PC-9 (cell line): ENCODE results near the gene MYO1E.
"Not testable (repeated sequence)": the region's sequence is repeated elsewhere in the genome, so short reads cannot be mapped to it uniquely, and the experiment has no call there.

Experiments
- CTCF ChIP-seq: fragments of 200-600 bp; sonication (generic); conservative IDR thresholded peaks from 2 replicates; pipeline ENCODE4 v1.6.1; 2017; ENCODE audit warnings: mixed run types, antibody characterized with exemption, mild to moderate bottlenecking, moderate library complexity
- EZH2 ChIP-seq: fragments of 200-600 bp; sonication (generic); IDR thresholded peaks from 2 replicates; pipeline ENCODE4 v1.8.0; 2017; ENCODE audit warnings: antibody characterized with exemption, low read depth

DNA sequence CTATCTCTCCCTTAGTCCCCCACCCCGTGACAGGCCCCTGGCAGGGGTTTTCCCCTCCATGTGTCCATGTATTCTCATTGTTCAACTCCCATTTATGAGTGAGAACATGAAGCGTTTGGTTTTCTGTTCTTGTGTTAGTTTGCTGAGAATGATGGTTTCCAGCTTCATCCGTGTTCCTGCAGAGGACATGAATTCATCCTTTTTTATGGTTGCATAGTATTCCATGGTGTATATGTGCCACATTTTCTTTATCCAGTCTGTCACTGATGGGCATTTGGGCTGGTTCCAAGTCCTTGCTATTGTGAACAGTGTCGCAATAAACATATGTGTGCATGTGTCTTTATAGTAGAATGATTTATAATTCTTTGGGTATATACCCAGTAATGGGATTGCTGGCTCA lies 247.0 kb downstream of the MYO1E start:
- TF ChIP-seq CTCF, EZH2: not testable (repeated sequence)
